ENCODE results near the gene PDLIM3. TPM values are rescaled to one million over a fixed set of nuclear protein-coding genes. Genes with fewer than 3 reads are reported as not detected.

PDLIM3 gene
- polyA plus RNA-seq, 1 experiment: 0.05 TPM

GRCh38 chr4:185578284-185578683, 43.0 kb upstream of the PDLIM3 start:
- CTCF ChIA-PET: interaction anchor here (0.9 kb wide), 1 partner anchor 20 kb away, joined by 3 read pairs; no protein-coding TSS in a partner anchor
- H3K27me3 ChIP-seq (ENCODE audit: control insufficient read depth, insufficient read depth, low read length): no peaks in the 10 kb centered on the region
- no peak for DNase-seq (ENCODE audit: low read depth)
- no peak for TF ChIP-seq CTCF (IDR thresholded peaks at IDR 0.05; ENCODE audit: insufficient read depth, low read depth, low read length)
- POLR2A ChIA-PET: no interaction called here
- H3K36me3 ChIP-seq (ENCODE audit: control insufficient read depth, insufficient read depth, low read length): no peaks in the 10 kb centered on the region
- no peak overlapping the region for H3K4me3 ChIP-seq (ENCODE audit: low read depth, low read length)

- CTCF ChIA-PET: interaction anchor here (1.3 kb wide), 2 partner anchors 10 to 537 kb away, joined by 3 read pairs; no protein-coding TSS in a partner anchor
- DNase-seq (ENCODE audit: low read depth): no peak
- Histone ChIP-seq H3K4me3 (ENCODE audit: low read depth, low read length) (no peak overlapping the region), H3K27me3 (ENCODE audit: control insufficient read depth, insufficient read depth, low read length) (no peaks in the 10 kb centered on the region), H3K36me3 (ENCODE audit: control insufficient read depth, insufficient read depth, low read length) (no peaks in the 10 kb centered on the region)
- POLR2A ChIA-PET: no interaction called here
- TF ChIP-seq CTCF (IDR thresholded peaks at IDR 0.05; ENCODE audit: insufficient read depth, low read depth, low read length): no peak
Measured at GRCh38 chr4:185576962-185577950, 41.9 kb upstream of the PDLIM3 start.

- Histone ChIP-seq H3K4me3 (ENCODE audit: low read depth, low read length) (no peak overlapping the region), H3K36me3 (ENCODE audit: control insufficient read depth, insufficient read depth, low read length) (no peaks in the 10 kb centered on the region), H3K27me3 (ENCODE audit: control insufficient read depth, insufficient read depth, low read length) (no peaks in the 10 kb centered on the region)
- no peak for TF ChIP-seq CTCF (IDR thresholded peaks at IDR 0.05; ENCODE audit: insufficient read depth, low read depth, low read length)
- ChIA-PET POLR2A (no interaction called here), CTCF (interaction anchor here (1.3 kb wide), 2 partner anchors 10 to 537 kb away, joined by 3 read pairs; no protein-coding TSS in a partner anchor)
- DNase-seq (ENCODE audit: low read depth): no peak
Measured at GRCh38 chr4:185576314-185576961, 41.1 kb upstream of the PDLIM3 start.

GRCh38 chr4:185573651-185574199, 38.4 kb upstream of the PDLIM3 start:
- no peak overlapping the region for H3K4me3 ChIP-seq (ENCODE audit: low read depth, low read length)
- POLR2A ChIA-PET: no interaction called here
- CTCF ChIA-PET: interaction anchor here (0.9 kb wide), 1 partner anchor 24 kb away, joined by 3 read pairs; no protein-coding TSS in a partner anchor
- no peak for TF ChIP-seq CTCF (IDR thresholded peaks at IDR 0.05; ENCODE audit: insufficient read depth, low read depth, low read length)
- no peaks in the 10 kb centered on the region for H3K36me3 ChIP-seq (ENCODE audit: control insufficient read depth, insufficient read depth, low read length)
- DNase-seq (ENCODE audit: low read depth): no peak
- no peaks in the 10 kb centered on the region for H3K27me3 ChIP-seq (ENCODE audit: control insufficient read depth, insufficient read depth, low read length)

GRCh38 chr4:185570727-185571126, 35.4 kb upstream of the PDLIM3 start:
- CTCF ChIA-PET: no interaction called here
- no peaks in the 10 kb centered on the region for H3K36me3 ChIP-seq (ENCODE audit: control insufficient read depth, insufficient read depth, low read length)
- no peak for DNase-seq (ENCODE audit: low read depth)
- POLR2A ChIA-PET: no interaction called here
- TF ChIP-seq CTCF (IDR thresholded peaks at IDR 0.05; ENCODE audit: insufficient read depth, low read depth, low read length): no peak
- no peaks in the 10 kb centered on the region for H3K27me3 ChIP-seq (ENCODE audit: control insufficient read depth, insufficient read depth, low read length)
- no peak overlapping the region for H3K4me3 ChIP-seq (ENCODE audit: low read depth, low read length)
